GM12892 (cell line): ENCODE measurements around the gene ATG2A.

Experiments
- DNase-seq: peaks from one replicate; pipeline ENCODE4 v3.0.0; 2011; ENCODE audit not compliant: insufficient read length
- FAIRE-seq: peaks from 2 replicates; lab custom pipeline; 2011; peaks lifted over from hg19 to GRCh38; lab: Jason Lieb, UNC
- POLR2A ChIP-seq: IDR thresholded peaks from 2 replicates; pipeline ENCODE4 v1.6.1; 2011; ENCODE audit warnings: low read depth, low read length, control low read depth
- POLR2AphosphoS5 ChIP-seq: IDR thresholded peaks from 2 replicates; pipeline ENCODE4 v1.6.1; 2011; ENCODE audit warnings: low read depth, low read length, control low read depth
- TAF1 ChIP-seq: IDR thresholded peaks from 2 replicates; pipeline ENCODE4 v1.6.1; 2011; ENCODE audit warnings: low read depth, mild to moderate bottlenecking, control low read depth, low read length, borderline replicate concordance

ATG2A gene

DNA sequence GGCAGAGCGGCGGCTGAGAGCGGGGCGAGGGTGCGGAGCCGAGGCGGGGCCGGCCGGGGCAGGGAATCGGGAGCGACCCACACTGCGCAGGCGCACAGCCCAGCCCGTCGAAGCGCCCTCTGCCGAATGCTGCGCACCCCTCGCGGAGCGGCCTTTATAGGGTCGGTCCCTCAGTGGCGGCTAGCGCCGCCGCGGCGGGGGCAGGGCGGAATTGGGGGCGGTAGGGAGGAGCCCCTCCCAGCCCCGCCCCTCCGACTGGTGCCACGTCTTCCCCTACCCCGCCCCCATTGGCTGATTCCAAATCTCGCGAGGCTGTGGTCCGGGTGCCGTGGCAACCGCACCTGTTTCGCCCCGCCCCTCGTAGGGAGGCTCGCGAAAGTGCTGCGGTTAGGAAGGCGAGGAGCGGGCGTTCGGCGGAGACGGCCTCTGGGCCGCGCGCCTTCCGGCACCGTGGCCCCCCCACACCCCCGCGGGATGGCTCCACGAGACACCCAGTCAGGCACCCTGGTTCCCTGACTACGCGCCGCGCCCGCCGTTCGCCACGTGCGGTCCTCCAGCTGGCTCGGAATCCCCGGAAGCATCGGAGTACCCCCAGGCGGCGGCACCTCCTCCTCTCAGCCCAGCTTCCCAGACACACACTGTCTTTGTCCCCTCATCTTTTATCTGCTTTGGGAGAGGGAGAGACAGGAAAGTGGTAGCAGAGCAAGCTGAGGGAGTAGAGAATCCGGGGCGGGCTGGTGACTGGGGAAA, 38.3 kb downstream of the ATG2A start, which contains the start of gene EHD1:
Gene EHD1 (minus strand): TSS at position 128 of the 750 bp plus-strand sequence. CDS start 157 bp downstream, outside the sequence.
- FAIRE-seq (peak; percentile 100), DNase-seq (peak; percentile 98)
- TF ChIP-seq POLR2A (peak; percentile 100), TAF1 (peak; percentile 99), POLR2AphosphoS5 (peak; percentile 99)

DNA sequence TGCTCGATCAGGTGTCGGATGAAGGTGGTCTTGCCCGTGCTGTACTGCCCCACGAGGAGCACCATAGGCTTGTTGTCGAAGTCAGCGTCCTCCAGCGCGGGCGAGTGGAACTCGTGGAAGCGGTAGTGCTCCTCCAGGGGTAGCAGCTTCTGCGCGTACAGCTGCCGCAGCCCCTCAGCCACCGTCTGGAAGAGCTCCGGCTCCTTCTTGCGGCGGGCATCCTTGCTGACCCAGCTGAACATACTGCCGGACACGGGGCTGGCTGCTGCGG, 38.9 kb downstream of the ATG2A start:
- no peak for DNase-seq
- TF ChIP-seq POLR2A (no peak), POLR2AphosphoS5 (no peak), TAF1 (no peak)
- no peak for FAIRE-seq

- FAIRE-seq (peak; percentile 89), DNase-seq (no peak)
- TF ChIP-seq POLR2A: peak; percentile 40
- TF ChIP-seq TAF1: no peak
These were observed 39.4 kb downstream of the ATG2A start for GRCh38 chr11:64877390-64878222.

- no peak for TF ChIP-seq TAF1
- no peak; the same call in 1 of the 2 replicates for TF ChIP-seq POLR2AphosphoS5
- no peak; the same call in 1 of the 2 replicates for TF ChIP-seq POLR2A
- FAIRE-seq (peak; percentile 46), DNase-seq (no peak)
These were observed 40.1 kb downstream of the ATG2A start for GRCh38 chr11:64876835-64877341.

GRCh38 chr11:64876229-64876750, 40.7 kb downstream of the ATG2A start:
- FAIRE-seq (peak; percentile 38), DNase-seq (no peak)
- TF ChIP-seq POLR2A: no peak
- TF ChIP-seq POLR2AphosphoS5: peak; percentile 9

DNA sequence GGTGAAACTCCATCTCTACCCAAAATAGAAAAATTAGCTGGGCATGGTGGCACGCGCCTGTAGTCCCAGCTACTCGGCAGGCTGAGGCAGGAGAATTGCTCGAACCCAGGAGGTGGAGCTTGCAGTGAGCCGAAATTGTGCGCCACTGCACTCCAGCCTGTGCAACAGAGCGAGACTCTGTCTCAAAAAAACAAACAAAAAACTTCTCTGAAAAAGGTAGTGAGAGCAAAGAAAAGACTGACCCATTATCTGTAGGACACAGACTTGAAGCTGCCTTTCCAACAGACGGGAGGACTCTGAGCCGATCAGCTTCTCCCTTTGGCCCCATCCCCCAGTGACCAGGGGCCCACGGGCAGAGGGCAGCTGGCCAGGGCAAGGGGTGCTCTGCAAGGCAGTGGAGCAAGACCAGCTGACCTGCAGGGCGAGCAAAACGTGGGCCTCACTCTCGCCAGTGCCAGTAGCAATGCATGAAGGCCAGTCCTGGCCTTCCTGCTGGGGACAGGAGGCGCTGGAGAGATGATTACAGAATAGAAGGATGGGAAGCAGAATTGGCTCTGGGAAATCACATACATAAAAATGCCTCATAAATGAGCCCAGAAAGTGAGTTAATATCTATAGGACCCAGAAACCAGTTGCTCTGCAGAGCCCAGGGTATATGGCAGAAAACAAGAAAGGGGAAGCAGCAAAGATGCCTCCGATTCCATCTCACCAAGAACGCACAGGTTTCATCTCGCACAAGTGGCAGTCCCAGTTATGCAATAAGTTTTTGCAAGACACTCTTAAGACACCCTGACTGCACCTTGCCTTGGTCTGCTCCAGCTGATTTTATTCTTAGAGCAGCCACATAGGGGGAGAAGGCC, 41.4 kb downstream of the ATG2A start:
- TF ChIP-seq POLR2AphosphoS5 (peak; percentile 21; the same call in 1 of the 2 replicates), TAF1 (no peak), POLR2A (no peak)
- FAIRE-seq (peak; percentile 70), DNase-seq (no peak)

- no peak for TF ChIP-seq POLR2AphosphoS5
- no peak for TF ChIP-seq POLR2A
- TF ChIP-seq TAF1: no peak
- DNase-seq: no peak
- no peak for FAIRE-seq
These were observed 42.4 kb downstream of the ATG2A start for GRCh38 chr11:64874308-64875240.

GRCh38 chr11:64872790-64873488, 44.1 kb downstream of the ATG2A start:
- FAIRE-seq (peak; percentile 63), DNase-seq (no peak)
- no peak for TF ChIP-seq POLR2A
- TF ChIP-seq TAF1: no peak
- TF ChIP-seq POLR2AphosphoS5: no peak

DNA sequence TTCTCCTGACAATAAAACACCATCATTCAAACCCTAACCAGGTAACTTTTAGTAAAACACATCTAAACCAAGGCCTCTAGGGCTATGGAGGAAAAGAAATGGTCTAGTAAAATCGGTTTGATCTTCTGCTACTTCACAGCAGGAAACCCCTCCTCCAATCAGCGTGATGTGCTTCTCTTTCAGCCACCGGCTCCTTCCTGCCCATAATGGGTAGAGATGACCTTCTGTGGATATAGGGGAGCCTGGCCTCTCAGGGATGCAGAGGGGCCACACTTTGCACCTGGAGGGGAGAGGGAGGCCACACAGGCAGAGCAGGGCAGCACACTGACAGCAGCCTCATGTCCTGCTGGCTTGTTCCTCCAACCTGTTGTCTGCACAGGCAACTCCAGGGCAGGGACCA, 45.5 kb downstream of the ATG2A start:
- peak; percentile 64 for FAIRE-seq
- no peak for TF ChIP-seq POLR2AphosphoS5
- TF ChIP-seq POLR2A: no peak
- no peak for TF ChIP-seq TAF1

GRCh38 chr11:64870893-64871466, 46.0 kb downstream of the ATG2A start:
- TF ChIP-seq POLR2A (no peak; the same call in 1 of the 2 replicates), TAF1 (no peak), POLR2AphosphoS5 (no peak)
- FAIRE-seq (peak; percentile 73), DNase-seq (no peak)

More for the DNA sequence above, 45.5 kb downstream of the ATG2A start:
- no peak for DNase-seq
